Measurements from ENCODE around the gene ADRA2C.

ADRA2C gene

DNA sequence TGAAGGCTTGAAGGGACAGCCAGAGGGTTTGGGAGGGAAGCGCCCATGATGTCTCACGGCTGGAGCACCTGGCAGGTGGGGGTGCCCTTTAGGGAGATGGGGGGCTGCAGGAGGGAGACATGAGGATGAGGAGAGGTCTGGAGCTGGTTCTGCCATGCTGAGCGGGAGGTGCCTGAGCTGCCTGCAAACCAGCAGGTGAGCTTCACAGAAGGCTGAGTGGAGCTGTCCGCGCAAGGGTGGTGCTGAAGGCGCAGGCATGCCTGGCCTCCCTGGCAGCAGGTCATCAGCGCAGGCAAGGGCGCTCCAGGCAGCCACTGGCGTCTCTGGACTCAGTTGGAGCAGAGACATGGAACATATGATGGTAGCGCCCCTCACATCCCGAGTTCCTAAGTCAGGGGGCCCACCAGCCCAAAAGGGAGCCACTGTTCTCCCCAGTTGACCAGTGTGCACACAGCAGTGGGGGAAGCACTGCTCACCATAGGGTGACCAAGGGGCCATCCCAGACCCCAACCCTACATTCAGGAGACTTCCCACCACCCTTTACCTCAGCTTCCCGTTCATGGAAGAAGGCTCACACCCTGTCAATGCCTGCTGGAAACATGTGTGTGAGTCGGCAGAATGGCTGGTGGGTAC is 25.8 kb downstream of the ADRA2C start:
- no peak for FAIRE-seq
- peak; percentile 50 for DNase-seq (ENCODE audit: low spot score)

DNA sequence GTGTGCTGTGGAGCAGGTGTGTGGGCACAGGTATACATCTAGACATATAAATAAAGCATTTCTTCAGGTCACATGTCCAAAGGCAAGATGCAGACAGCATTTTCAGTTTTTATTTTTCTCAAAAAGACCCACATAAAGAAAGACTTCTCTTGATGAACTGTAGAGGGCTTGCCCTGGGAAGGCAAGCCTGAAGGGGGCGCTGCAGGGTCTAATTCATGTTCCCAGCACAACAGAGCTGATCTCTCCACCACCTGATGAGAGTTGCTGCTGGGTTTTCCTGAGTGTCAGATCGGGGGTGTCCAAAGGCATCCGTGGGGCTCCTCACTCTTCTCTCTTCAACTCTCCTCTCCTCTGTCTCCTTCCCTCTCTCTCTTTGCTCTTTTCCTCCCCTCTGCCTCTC is 26.6 kb downstream of the ADRA2C start:
- FAIRE-seq (no peak), DNase-seq (ENCODE audit: low spot score) (no peak)

DNA sequence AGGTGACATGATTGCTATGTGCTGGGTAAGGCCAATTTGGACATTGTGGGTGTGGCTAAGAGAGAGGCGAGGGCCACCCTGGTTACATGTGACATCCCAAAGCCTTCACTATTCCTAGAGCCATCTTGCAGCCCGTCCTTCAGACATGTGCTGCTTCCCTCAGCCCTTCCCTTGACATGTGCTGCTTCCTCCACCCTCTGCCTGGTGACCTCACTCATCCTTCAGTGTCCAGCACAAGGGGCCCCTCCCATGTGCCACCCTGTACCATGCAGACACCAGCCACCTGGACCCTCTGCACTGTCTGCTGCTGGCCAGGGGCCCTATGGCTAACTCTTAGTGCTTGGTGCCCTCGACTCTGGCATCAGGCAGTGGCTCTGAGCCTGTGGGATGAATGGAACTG is 27.4 kb downstream of the ADRA2C start:
- no peak for FAIRE-seq
- DNase-seq (ENCODE audit: low spot score): no peak

DNA sequence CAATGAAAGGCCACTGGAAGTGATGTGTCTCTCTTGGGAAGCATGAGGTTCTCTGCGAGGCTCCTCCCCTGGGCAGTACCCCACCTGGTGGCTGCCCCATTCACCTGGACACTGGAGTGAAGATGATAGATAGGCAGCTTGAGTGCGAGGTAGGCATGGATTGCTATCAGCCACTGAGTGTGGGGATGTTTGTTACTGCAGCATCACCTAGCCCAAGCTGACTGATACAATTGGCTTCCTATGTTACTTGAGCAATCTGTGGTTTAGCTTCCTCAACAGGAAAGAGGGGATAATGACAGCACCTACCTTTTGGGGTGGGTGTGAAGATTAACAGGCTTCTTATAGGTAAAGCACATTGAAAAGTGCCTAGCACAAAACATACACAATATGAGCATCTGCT is 30.8 kb downstream of the ADRA2C start:
- FAIRE-seq (no peak), DNase-seq (ENCODE audit: low spot score) (no peak)

DNA sequence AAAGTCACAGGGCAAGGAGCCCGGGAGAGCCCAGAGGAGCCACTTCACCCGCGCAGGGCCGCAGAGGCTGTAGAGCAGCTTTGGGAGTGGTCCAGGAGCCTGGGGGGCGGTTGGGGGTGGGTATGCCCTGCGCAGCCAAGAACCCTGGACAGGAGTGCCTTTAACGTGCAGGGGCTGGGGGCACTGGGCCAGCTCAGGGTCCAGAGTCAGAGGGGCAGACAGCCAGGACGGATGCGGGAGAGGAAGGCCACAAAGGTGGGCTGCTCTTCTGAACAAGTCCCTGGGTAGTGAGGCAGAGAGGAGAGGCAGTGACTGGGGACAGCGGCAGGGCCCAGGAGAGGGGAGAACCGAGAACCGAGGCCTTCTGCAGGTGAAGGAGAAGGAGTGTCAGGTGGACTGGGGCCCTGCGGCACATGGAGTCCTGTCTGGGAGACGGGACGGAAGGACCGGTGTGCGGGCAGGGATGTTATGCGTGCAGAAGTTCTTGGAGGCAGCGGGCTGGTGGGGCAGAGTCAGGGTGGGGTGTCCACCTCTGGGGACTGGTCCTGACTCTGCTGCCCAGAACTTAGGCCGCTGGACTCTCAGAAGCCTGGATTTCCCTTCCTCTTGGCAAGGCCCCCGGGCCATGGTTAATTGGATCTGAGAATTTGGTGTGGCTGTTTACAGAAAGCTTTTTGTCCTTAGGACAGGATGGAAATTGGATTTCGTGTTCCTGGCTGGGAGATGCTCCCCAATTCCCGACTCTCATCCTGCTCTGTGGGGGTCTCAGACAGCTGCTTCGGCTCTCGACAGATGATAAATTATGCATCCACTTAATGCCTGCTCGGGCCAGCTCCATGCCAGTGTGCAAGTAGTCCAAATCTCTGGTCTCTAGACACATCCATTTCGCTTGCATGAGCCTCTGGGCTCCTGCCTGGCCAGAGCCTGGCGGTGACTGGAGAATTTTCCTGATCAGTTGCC is 31.9 kb downstream of the ADRA2C start:
- no peak for FAIRE-seq
- DNase-seq (ENCODE audit: low spot score): no peak

DNA sequence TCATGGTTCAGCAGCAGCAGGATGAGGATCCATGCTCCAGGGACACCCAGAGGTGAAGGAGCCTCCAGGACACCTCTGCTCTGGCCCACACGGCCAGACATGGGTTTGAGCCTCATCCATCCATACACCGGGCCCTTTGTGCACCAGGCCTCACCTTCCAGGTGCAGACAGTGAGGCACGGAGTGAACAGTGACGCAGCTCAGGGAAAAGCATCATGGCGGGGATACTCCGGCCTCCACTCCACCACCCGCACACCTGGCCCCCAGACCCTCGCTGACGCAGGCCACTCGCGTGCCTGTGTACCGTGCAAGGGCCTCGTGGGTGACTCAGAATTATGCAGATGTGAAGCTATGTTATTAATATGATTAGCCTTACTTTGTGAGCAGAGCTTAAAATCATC is 33.3 kb downstream of the ADRA2C start:
- no peak for FAIRE-seq

DNA sequence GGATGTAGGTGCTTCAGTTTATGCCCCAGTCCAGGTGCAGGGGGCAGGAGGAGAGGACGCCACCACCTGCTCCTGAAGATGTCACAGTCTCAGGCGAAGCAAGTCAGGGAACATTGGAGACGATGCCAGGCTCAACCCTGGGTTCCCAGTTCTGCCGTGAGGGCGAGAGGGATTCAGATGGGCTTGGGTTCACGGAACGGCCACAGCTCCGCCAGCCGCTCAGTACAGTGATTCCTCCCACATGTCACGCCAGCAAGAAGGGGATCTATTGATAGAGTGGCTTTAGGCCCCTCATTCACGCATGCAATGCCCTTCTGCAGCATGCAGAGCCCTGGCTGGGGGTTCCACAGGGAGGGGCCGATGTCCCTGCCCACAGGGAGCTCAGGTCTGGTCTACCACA is 34.2 kb downstream of the ADRA2C start:
- FAIRE-seq (no peak), DNase-seq (ENCODE audit: low spot score) (no peak)

More for the DNA sequence above, 33.3 kb downstream of the ADRA2C start:
- no peak for DNase-seq (ENCODE audit: low spot score)

DNA sequence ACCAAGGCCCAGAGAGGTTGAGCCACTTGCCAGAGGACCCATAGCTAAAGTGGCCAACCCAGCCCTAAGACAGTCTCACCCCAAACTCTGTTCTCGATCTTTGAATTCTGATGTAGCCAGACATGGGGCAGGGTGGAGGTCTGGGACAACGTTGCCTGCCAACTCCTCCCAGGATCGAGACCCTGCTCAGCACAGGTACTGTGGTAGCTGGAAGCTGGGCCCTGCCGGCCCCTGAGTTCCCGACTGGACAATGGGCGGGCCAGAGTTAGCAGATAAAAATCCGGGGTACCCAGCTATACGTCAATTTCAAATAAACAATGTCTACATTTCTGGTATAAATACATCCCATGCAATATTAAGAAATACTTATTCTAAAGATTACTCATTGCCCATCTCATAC is 35.3 kb downstream of the ADRA2C start:
- DNase-seq (ENCODE audit: low spot score): no peak
- no peak for FAIRE-seq

DNA sequence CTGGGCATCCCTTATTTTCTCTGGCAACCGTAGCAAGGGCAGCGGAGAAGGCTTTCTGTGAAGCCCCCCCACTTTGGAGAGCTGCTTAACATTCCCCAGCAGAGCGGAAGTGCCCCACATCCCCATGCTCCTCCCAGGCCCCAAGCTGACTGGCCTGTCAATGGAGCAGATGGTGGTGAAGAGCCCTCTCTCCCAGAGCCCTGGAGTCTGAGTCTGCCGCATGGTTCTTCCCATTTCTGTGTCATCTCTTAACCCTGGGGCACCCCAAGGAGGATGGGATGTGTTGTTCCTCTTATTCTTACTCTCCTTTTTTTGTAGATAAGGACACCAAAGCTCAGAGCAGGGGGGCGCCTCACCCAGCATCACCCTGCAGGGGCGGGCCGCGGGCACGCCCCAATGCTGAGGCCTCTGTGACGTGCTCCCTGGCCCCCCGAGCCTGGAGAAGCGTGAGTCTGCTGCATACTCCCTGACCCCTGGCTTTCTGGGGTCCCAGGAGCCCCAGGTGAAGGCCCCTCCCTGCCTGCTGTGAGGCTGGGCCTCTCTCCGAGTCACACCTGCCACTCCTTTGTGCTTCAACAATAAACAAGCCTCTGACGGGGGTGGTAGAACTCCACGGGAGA is 35.9 kb downstream of the ADRA2C start:
- FAIRE-seq: no peak
- DNase-seq (ENCODE audit: low spot score): no peak

DNA sequence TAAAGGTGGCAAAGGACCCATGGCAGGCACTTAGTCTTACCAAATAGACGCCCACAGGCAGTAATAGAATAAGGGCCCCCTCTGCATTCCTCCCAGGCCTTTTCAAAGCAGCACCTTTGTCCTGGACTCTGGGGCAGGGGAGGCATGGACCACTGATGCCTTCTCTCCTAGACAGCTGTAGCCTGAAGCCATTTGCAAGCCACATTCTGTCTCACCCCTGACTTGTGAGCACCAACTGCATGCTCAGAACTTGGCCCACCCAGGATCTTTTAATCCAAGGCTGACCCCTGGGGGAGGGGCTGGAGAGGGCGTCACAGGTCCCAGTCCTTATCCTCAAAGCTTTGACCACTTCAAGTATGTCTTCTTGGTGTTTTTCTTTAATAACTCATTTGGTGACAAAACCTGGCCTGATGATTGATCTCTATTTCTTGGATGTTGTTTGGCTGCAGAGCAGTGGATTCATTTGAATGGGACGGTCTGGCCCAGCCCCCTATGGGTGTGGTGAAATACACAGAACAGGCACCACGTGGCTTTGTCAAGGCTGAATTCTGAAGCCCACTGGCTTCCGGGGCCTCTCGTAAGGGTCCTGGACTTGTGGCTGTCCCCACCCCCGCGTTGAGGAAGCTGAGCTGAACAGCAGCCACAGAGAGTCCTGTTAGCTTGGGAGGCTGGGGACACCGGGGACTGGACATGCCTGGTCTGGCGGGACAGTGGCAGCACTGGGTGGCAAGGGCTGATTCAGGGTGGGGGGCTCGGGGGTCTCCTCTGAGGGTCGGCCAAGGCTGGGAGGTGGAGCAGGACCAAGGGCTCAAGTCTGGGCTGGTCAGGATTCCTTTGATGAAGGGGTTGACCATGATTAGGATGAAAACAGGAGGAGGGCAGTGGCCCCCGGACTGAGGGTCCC is 36.6 kb downstream of the ADRA2C start:
- DNase-seq (ENCODE audit: low spot score): no peak
- FAIRE-seq: no peak

DNA sequence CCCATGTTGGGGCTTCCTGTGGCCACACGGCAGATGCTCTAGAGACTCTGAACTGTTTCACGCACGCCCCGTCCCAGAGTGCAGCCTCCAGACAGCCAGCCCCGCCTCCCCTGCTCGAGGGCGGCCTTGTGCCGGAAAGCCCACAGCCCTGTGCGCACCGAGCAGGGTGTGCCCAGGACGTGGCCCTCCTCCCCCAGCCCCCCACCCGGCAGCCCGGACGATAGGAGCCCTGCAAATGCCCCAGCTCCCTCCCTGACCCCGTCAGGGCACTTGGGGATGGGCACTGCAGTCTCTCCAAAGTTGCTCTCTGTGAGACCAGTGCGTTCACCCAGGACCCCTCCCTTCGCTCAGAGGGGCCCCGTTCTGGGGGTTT is 37.3 kb downstream of the ADRA2C start:
- FAIRE-seq: no peak
- DNase-seq (ENCODE audit: low spot score): no peak

DNA sequence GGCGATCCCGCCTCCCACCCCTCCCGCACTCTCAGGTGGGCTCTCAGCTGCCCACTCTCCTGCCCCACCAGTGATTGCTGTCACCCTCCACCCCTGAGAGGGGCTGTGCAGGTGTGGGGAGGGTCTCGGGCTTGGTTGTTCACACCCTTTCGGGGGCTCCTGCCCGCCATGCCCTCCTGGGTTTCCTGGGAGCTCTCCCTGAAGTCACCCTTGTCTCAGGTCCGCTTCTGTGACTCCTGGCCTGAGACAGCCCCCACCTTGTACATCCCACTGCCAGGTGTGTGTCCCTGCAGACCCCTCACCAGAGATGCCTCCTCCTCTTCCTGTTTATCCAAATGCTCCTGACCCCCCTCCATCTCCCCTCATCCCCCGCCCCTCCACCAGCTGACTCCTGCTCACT is 37.8 kb downstream of the ADRA2C start:
- no peak for DNase-seq (ENCODE audit: low spot score)
- no peak for FAIRE-seq

DNA sequence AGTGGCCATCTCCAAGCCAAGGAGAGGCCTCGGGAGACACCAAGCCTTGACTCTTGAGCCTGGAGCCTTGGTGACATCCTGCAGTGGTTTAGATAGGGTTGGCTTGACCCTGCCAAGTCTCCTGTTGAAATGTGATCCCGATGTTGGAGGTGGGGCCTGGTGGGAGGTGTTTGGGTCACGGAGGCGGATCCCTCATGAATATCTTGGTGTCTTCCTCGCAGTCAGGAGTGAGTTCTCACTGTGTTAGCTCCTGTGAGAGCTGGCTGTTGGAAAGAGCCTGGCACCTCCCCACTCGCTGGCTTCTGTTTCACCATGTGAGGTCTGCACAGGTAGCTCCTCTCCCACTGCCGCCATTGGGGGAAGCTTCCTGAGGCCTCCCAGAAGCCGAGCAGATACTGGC is 38.8 kb downstream of the ADRA2C start:
- no peak for FAIRE-seq
- no peak for DNase-seq (ENCODE audit: low spot score)

DNA sequence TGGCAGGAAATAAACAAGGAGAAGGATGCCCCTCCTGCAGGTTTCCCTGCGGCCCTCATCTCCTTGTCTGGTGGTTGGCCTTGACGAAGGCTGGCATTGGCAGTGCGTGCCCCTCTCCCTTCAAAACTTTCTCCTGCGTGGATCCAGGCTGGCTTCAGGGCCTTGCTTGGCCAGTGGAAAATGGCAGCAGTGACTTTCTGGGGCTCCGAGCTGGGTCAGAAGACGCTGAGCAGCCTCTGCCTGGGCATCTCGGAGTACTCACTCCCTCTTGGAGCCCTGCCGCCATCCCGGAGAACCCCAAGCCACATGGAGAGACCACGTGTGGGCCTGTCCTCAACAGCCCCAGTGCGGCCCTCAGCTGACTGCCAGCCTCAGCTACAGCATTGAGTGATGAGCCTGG is 39.5 kb downstream of the ADRA2C start:
- FAIRE-seq: no peak

DNA sequence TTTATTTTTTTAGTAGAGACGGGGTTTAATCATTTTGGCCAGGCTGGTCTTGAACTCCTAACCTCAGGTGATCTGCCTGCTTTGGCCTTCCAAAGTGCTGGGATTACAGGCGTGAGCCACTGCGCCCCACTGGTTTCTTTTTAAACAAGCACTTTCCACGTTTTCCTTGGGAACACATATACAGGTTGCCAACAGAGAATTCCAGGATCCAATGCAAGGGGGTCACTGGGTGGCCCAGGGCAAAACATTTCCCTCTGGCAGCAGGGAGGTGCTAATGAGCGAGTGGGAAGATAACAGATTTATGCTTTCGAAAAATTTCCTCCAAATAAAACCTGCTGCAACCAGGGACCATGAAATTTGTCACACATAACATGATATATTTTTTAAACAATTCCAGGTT is 41.1 kb downstream of the ADRA2C start:
- DNase-seq (ENCODE audit: low spot score) (no peak), FAIRE-seq (no peak)

More for the DNA sequence above, 39.5 kb downstream of the ADRA2C start:
- no peak for DNase-seq (ENCODE audit: low spot score)

DNA sequence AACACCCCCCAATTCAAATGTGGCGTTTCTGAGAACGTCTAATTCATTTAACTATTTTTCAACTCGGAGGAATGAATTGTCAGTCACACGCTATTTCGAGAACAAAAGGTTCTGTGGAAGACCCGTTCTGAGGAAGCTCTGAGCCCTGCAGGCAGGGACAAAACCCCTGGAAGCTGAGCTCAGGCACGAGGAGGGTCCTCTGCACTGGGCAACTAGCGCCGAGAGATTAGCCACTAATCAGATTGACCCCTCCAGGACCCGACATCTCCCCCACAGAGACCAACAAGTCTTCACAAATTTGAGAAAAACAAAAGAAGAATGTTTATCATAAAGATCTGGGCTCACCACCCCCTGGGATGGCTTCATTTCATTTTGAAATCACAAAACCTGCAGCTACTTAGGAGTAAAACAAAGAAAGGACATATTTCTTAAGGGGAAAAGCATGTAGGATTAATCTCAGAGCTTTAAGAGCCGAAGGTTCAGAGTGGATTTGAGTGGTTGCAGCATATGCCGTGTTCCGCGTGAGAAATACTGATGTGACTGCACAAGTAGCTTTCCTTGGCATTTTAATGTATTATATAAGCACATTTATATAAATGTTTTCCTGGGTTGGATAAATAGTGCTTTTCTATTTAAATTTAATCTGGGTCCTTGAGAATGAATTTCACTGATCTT is 41.8 kb downstream of the ADRA2C start:
- DNase-seq (ENCODE audit: low spot score): no peak

DNA sequence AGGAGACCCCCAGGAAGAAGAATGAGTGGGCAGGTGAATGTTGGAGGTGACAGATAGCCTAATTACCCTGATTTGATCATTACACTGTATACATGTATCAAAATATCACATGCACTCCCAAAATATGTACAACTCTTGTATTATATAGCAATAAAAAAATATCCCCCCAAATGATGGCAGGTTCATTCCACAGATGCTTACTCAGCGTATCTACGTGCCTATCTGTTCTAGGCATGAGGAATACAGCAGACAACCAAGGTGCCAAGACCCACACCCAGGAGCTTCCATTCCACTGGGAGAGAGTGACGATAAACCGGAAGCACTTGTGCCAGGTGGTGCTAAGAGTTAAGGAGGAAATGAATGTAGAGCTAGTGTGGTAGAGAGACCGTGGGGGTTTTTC is 42.4 kb downstream of the ADRA2C start:
- DNase-seq (ENCODE audit: low spot score) (no peak), FAIRE-seq (no peak)

More for the DNA sequence above, 41.8 kb downstream of the ADRA2C start:
- no peak for FAIRE-seq

DNA sequence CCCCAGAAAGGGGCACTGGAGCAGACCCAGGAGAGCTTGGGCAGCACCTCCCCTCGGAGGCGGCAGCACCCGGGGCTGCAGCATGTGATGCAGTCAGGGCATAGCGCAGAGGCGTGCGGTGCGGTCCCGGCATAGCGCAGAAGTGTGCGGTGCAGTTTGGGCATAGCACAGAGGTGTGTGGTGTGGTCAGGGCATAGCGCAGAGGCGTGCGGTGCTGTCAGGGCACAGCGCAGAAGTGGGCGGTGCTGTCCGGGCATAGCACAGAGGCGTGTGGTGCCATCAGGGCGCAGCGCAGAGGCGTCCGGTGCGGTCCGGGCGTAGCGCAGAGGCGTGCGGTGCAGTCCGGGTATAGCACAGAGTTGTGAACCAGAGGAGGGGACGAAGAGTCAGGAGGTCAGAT is 42.8 kb downstream of the ADRA2C start:
- no peak for DNase-seq (ENCODE audit: low spot score)

DNA sequence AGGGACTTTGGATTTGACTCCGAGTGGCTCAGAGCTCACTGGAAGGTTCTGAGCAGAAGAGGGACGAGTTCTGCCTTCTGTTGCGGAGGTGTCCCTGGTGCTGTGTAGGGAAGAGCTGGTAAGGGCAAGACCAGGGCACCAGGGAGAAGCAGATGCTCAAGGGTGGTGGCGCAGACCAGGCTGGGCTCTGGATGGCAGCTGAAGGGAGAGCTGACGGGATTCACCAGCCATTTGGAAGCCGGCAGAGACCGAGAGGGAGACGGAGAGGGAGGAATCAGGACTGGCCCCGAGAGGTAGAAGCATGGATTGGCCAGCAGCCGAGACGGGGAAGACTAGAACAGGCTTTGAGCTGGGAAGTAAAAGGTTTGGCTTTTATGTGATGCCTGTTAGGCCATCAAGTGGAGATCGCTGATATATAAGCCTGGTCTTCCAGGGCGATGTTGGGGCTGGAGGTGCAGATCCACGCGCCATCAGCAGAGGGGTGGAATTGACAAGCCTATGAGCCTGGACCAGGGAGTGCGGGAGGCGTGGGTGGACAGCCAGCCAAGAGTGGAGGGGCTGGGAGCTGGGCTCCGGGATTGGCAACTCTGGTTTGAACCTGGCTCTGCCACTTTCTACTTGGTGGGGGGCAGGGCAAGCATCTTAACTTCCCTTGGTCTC is 43.4 kb downstream of the ADRA2C start:
- FAIRE-seq (no peak), DNase-seq (ENCODE audit: low spot score) (no peak)

More for the DNA sequence above, 42.8 kb downstream of the ADRA2C start:
- no peak for FAIRE-seq

DNA sequence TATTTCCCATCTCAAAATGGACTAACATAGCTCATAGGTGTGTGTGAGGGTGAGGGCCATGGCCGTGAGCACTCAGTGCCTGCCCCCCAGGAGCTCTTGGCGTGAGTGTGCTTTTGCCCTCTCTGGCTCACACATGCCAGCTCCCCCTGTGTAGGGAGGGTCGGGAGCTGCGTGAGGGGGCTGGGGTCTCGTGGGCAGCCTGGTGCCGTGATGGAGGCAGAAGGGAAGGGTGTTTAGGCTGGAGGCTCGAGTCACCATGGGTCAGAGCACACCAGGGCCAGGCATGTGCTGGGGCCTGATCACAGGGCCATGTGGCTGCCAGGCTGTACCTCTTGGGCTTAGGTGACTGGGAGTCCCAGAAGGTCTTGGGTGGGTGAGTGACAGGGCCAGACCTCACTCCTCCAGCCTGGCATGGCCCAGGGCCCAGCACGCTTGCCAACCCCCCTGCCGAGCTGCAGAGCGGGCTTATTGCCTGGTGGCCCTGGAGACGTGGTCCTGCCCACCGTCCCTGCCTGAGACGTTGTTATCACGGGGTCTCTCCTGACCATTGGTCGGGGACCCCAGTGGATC is 44.0 kb downstream of the ADRA2C start:
- no peak for DNase-seq (ENCODE audit: low spot score)
- FAIRE-seq: no peak

All from urothelium cell line (cell line).